Measurements from ENCODE around the gene KCNT1. TPM values are rescaled to one million over a fixed set of nuclear protein-coding genes. Genes with fewer than 3 reads are reported as not detected.

KCNT1 gene
- total RNA-seq, 1 donor, result not detected

GRCh38 chr9:135736272-135736978 lies 34.4 kb downstream of the KCNT1 start:
- H3K27ac ChIP-seq (ENCODE audit: low read depth, low read length), result no peak overlapping the region
- no peaks in the 10 kb centered on the region for H3K4me1 ChIP-seq (ENCODE audit: insufficient read depth, low read length)
- no peaks in the 10 kb centered on the region for H3K36me3 ChIP-seq (ENCODE audit: insufficient read depth, low read length)
- no peaks in the 10 kb centered on the region for H3K9me3 ChIP-seq (ENCODE audit: low read depth, low read length)
- DNase-seq (ENCODE audit: insufficient read length, low spot score, missing footprints), result no peak
- no peaks in the 10 kb centered on the region for H4K20me1 ChIP-seq (ENCODE audit: insufficient read depth, low read length)
- H3K27me3 ChIP-seq (ENCODE audit: insufficient read depth, low read length), result no peaks in the 10 kb centered on the region
- H3K79me2 ChIP-seq (ENCODE audit: insufficient read depth, low read length), result no peaks in the 10 kb centered on the region
- TF ChIP-seq CTCF (IDR thresholded peaks at IDR 0.05; ENCODE audit: extremely low read depth, low read depth, low read length), result no peak
- no peak overlapping the region for H2AFZ ChIP-seq (ENCODE audit: low read length)
- no peak overlapping the region for H3K4me3 ChIP-seq (ENCODE audit: insufficient read depth, low read length)
- no peak overlapping the region for H3K4me2 ChIP-seq (ENCODE audit: insufficient read depth, low read length)

GRCh38 chr9:135736979-135737839 lies 35.2 kb downstream of the KCNT1 start:
- no peaks in the 10 kb centered on the region for H3K9me3 ChIP-seq (ENCODE audit: low read depth, low read length)
- H3K27me3 ChIP-seq (ENCODE audit: insufficient read depth, low read length), result no peaks in the 10 kb centered on the region
- no peak for TF ChIP-seq CTCF (IDR thresholded peaks at IDR 0.05; ENCODE audit: extremely low read depth, low read depth, low read length)
- H3K36me3 ChIP-seq (ENCODE audit: insufficient read depth, low read length), result no peaks in the 10 kb centered on the region
- H2AFZ ChIP-seq (ENCODE audit: low read length), result no peak overlapping the region
- H3K27ac ChIP-seq (ENCODE audit: low read depth, low read length), result no peak overlapping the region
- H3K79me2 ChIP-seq (ENCODE audit: insufficient read depth, low read length), result no peaks in the 10 kb centered on the region
- H3K4me2 ChIP-seq (ENCODE audit: insufficient read depth, low read length), result no peak overlapping the region
- no peak for DNase-seq (ENCODE audit: insufficient read length, low spot score, missing footprints)
- no peaks in the 10 kb centered on the region for H3K4me1 ChIP-seq (ENCODE audit: insufficient read depth, low read length)
- no peaks in the 10 kb centered on the region for H4K20me1 ChIP-seq (ENCODE audit: insufficient read depth, low read length)
- H3K4me3 ChIP-seq (ENCODE audit: insufficient read depth, low read length), result no peak overlapping the region

- no peaks in the 10 kb centered on the region for H3K4me1 ChIP-seq (ENCODE audit: insufficient read depth, low read length)
- no peak for DNase-seq (ENCODE audit: insufficient read length, low spot score, missing footprints)
- H3K4me2 ChIP-seq (ENCODE audit: insufficient read depth, low read length), result no peak overlapping the region
- H3K9me3 ChIP-seq (ENCODE audit: low read depth, low read length), result no peaks in the 10 kb centered on the region
- TF ChIP-seq CTCF (IDR thresholded peaks at IDR 0.05; ENCODE audit: extremely low read depth, low read depth, low read length), result no peak
- no peaks in the 10 kb centered on the region for H3K79me2 ChIP-seq (ENCODE audit: insufficient read depth, low read length)
- H3K36me3 ChIP-seq (ENCODE audit: insufficient read depth, low read length), result no peaks in the 10 kb centered on the region
- H3K27ac ChIP-seq (ENCODE audit: low read depth, low read length), result no peak overlapping the region
- H3K4me3 ChIP-seq (ENCODE audit: insufficient read depth, low read length), result no peak overlapping the region
- H2AFZ ChIP-seq (ENCODE audit: low read length), result no peak overlapping the region
- H3K27me3 ChIP-seq (ENCODE audit: insufficient read depth, low read length), result no peaks in the 10 kb centered on the region
- H4K20me1 ChIP-seq (ENCODE audit: insufficient read depth, low read length), result no peaks in the 10 kb centered on the region
These were observed 36.0 kb downstream of the KCNT1 start for GRCh38 chr9:135737840-135738521.

Data from osteoblast (primary cell).